HL-60 (cell line): Measurements from ENCODE around the gene KCNQ1OT1.

Experiments
- DNase-seq, 2 experiments: peaks; one replicate each; pipeline ENCODE4 v3.0.0-alpha.2; 2010 to 2020; ENCODE audit warnings: low read depth in 1 of 2, low spot score in 1 of 2
- H3K27ac ChIP-seq: fragments of 250-450 bp; sonication (Bioruptor Pico); replicated peaks from 2 replicates; pipeline ENCODE4 v1.5.1; 2020; ENCODE audit warnings: mild to moderate bottlenecking, moderate library complexity
- H3K27me3 ChIP-seq: fragments of 250-450 bp; sonication (Bioruptor Pico); 2 replicates; pipeline ENCODE4 v1.5.1; 2021; ENCODE audit warnings: mild to moderate bottlenecking, moderate library complexity; ENCODE audit not compliant: insufficient read depth, poor library complexity, severe bottlenecking
- H3K4me3 ChIP-seq: replicated peaks from 2 replicates; pipeline ENCODE4 v1.5.1; 2011; ENCODE audit warnings: mild to moderate bottlenecking, control low read depth, low read length; ENCODE audit not compliant: insufficient read depth
- CTCF ChIP-seq: IDR thresholded peaks from one replicate; pipeline ENCODE4 v1.5.1; 2011; ENCODE audit warnings: low read length, control low read depth, inconsistent platforms; ENCODE audit not compliant: insufficient read depth
- GABPA ChIP-seq: IDR thresholded peaks from 2 replicates; pipeline ENCODE4 v1.6.1; 2012; ENCODE audit warnings: low read depth
- POLR2AphosphoS5 ChIP-seq: IDR thresholded peaks from 2 replicates; pipeline ENCODE4 v1.6.1; 2012; ENCODE audit warnings: low read depth
- REST ChIP-seq: IDR thresholded peaks from 2 replicates; pipeline ENCODE4 v1.6.1; 2012; ENCODE audit warnings: low read depth; ENCODE audit not compliant: insufficient replicate concordance
- SPI1 ChIP-seq: IDR thresholded peaks from 2 replicates; pipeline ENCODE4 v1.6.1; 2012; ENCODE audit warnings: low read depth, mild to moderate bottlenecking, borderline replicate concordance

Gene KCNQ1OT1

GRCh38 chr11:2561696-2562581 lies 137.9 kb downstream of the KCNQ1OT1 start:
- H3K27me3 ChIP-seq = no peaks in the 10 kb centered on the region
- no peak overlapping the region for H3K4me3 ChIP-seq
- TF ChIP-seq CTCF (no peak), GABPA (no peak), REST (no peak), POLR2AphosphoS5 (no peak), SPI1 (no peak)
- H3K27ac ChIP-seq = no peak overlapping the region
- no peak for DNase-seq

GRCh38 chr11:2559527-2560311 lies 140.1 kb downstream of the KCNQ1OT1 start:
- Histone ChIP-seq H3K4me3 (no peak overlapping the region), H3K27ac (no peak overlapping the region), H3K27me3 (no peaks in the 10 kb centered on the region)
- no peak for DNase-seq
- TF ChIP-seq POLR2AphosphoS5 = no peak
- TF ChIP-seq CTCF = no peak
- TF ChIP-seq SPI1 = no peak
- TF ChIP-seq REST = no peak
- TF ChIP-seq GABPA = no peak

GRCh38 chr11:2558861-2559526 lies 140.8 kb downstream of the KCNQ1OT1 start:
- Histone ChIP-seq H3K27ac (no peak overlapping the region), H3K4me3 (no peak overlapping the region), H3K27me3 (no peaks in the 10 kb centered on the region)
- DNase-seq = no peak
- TF ChIP-seq POLR2AphosphoS5 = no peak

GRCh38 chr11:2558397-2558796 lies 141.4 kb downstream of the KCNQ1OT1 start:
- TF ChIP-seq SPI1 (no peak), POLR2AphosphoS5 (no peak), GABPA (no peak), REST (no peak)
- no peak overlapping the region for H3K27ac ChIP-seq
- no peaks in the 10 kb centered on the region for H3K27me3 ChIP-seq
- H3K4me3 ChIP-seq = no peak overlapping the region
- no peak for DNase-seq
